GM21423 (cell line): ENCODE measurements around the gene TENM4.

Source experiments
- ATAC-seq: cut with Tn5 transposase; IDR thresholded peaks from one replicate; pipeline ENCODE4 v1.9.1; 2021; ENCODE audit warnings: mild to moderate bottlenecking, moderate library complexity; ENCODE audit not compliant: unreplicated experiment

TENM4 gene

GRCh38 chr11:78782725-78783124, 658.1 kb downstream of the TENM4 start:
- ATAC-seq, result no peak

- ATAC-seq, result no peak
These were observed 659.9 kb downstream of the TENM4 start for GRCh38 chr11:78780889-78781288.

GRCh38 chr11:78773492-78773891, 667.3 kb downstream of the TENM4 start:
- ATAC-seq, result no peak

GRCh38 chr11:78773077-78773476, 667.8 kb downstream of the TENM4 start:
- ATAC-seq, result no peak

- ATAC-seq, result no peak
These were observed 668.6 kb downstream of the TENM4 start for GRCh38 chr11:78772186-78772585.

GRCh38 chr11:78770931-78771330, 669.9 kb downstream of the TENM4 start:
- no peak for ATAC-seq

GRCh38 chr11:78768971-78769370, 671.9 kb downstream of the TENM4 start:
- ATAC-seq, result no peak

- ATAC-seq, result no peak
These were observed 672.5 kb downstream of the TENM4 start for GRCh38 chr11:78768345-78768744.

GRCh38 chr11:78767027-78767932, 673.5 kb downstream of the TENM4 start:
- ATAC-seq, result no peak

- ATAC-seq, result no peak
These were observed 675.9 kb downstream of the TENM4 start for GRCh38 chr11:78764946-78765345.

- ATAC-seq, result no peak
These were observed 677.2 kb downstream of the TENM4 start for GRCh38 chr11:78763664-78764063.

GRCh38 chr11:78762105-78762504, 678.7 kb downstream of the TENM4 start:
- no peak for ATAC-seq

GRCh38 chr11:78759071-78759470, 681.8 kb downstream of the TENM4 start:
- ATAC-seq, result no peak

- ATAC-seq, result no peak
These were observed 687.5 kb downstream of the TENM4 start for GRCh38 chr11:78753297-78753696.

- no peak for ATAC-seq
These were observed 688.3 kb downstream of the TENM4 start for GRCh38 chr11:78752494-78752893.

- ATAC-seq, result no peak
These were observed 691.7 kb downstream of the TENM4 start for GRCh38 chr11:78748918-78749690.

GRCh38 chr11:78744949-78745348, 695.9 kb downstream of the TENM4 start:
- no peak for ATAC-seq

GRCh38 chr11:78744202-78744601, 696.6 kb downstream of the TENM4 start:
- ATAC-seq, result no peak

GRCh38 chr11:78742430-78742829, 698.4 kb downstream of the TENM4 start:
- ATAC-seq, result no peak

GRCh38 chr11:78741741-78742140, 699.1 kb downstream of the TENM4 start:
- ATAC-seq, result no peak

GRCh38 chr11:78740199-78741071, 700.4 kb downstream of the TENM4 start:
- no peak for ATAC-seq
